ENCODE data around the gene THOC5.

GRCh38 chr22:29567338-29567737, 13.8 kb upstream of the THOC5 start:
- TF ChIP-seq CTCF (IDR thresholded peaks at IDR 0.05) (no peak), POLR2AphosphoS5 (IDR thresholded peaks at IDR 0.05) (no peak)
